Amygdala (tissue), 56 donors: ENCODE results near the gene TBXAS1.

Source experiments
- DNase-seq, 56 donors: peaks; one replicate each; lab custom pipeline; 2025; lab: John Stamatoyannopoulos, UW

The TBXAS1 gene

DNA sequence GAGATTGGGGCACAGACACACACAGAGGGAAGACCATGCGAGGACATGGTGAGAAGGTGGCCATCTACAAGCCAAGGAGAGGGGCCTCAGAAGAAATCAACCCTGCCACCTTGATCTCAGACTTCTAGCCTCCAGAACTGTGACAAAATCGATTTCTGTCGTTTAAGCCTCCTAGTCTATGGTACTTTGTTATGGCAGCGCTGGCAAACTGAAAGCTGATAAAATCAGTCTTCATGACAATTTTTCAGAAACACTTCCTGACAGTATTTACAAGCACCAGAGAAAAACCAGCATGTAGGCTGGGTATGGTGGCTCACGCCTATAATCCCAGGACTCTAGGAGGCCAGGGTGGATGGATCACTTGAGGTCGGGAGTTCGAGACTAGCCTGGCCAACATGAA, 229.5 kb downstream of the TBXAS1 start:
- DNase-seq: no peak

DNA sequence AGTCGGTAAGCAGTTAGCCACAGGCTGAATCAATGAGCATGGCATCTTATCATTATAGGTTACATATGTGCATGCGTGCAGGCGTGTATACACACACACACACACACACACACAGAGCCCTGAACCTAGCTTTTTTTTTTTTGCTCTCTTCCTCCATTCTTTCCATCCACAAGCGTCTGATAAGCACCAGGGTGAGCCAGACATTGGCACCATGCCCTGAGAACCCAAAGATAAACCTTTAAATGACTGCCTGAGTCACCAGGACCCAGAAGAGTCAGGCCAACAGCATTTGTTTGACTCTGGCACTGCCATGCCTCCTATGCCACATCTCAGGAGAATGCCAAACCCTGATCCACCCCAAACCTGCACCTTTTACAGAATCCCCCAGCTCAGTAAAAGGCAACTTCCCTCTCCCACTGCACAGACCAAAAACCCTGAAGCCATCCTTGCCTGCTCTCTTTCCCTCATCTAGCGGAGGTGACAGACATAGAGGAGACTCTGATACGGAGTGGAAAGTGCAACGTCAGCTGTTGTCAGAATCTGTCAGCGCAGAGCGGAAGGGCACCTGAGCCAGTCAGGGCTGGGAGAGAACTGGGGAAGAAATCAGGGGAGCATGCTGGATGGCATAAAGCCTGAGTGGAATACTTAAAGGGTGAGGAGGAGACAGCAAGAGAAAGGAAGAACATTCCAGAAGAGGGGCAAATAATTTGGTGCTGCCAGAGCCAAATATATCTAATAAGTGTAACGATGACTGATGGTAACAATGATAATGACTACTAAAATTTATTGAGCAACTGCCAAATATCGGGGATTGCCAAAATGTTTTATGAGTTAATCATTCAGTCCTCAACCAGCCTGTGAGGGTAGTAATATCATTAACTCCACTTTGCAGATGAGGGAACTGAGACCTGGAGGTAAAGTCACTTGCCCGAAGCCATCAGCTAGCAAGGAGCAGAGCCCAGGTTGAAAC, 230.5 kb downstream of the TBXAS1 start:
- peak in 1 of 56 donors; percentile 12 for DNase-seq

DNA sequence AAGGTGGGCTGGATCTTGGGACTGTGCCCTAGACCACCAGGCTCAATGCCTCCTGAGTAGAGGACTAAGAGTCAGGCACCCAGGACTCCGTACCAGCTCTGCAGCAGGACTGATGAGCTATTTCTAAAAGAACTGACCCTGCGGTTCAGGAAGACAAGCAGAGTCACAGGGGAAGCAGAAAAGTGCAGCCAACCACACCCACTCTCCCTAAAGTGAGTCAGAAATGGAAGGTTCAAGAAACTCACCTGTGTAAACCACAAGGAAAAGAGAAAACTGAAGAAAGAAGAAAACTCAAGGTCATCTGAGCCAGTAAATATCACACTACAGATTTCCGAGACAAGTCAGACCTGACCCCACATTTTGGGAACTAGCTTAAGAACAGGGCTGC, 231.2 kb downstream of the TBXAS1 start:
- no peak for DNase-seq

DNA sequence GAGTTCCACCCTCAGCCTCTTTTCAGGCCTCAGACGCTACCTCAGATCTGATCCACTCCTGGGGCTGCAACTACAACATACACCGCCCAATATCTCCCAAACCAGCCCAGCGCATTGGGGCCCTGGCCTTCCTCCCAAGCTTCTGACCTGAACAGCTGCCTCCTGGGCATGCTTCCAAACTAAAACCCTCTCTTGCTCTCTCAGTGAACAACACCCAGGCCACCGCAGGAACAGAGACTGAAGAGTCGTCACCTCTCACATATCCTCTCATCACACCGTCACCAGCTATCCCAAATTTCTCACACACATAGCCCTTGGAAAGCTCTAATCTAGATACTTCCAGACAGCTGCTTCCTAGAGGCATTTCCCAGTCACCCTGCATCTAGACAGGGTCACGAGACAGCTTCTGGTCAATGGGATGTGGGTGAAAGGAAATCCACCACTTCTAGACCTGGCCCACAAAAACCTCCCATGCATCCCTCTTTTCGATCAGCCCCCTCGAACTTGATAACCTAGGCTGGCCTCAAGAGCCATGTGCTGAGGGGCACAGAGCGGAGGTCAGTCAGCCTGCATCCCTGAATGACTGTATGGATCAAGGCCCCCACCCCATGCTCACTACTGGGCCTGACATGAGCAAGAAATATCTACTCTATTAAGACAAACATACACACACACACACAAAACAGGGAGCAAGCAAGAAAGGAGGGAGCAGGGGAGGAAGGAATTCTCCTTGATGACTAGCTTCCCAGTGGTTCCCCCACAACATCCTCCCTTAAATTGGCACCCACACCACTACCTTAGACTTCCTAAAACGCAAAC, 231.9 kb downstream of the TBXAS1 start:
- DNase-seq: peak in 1 of 56 donors; percentile 23

DNA sequence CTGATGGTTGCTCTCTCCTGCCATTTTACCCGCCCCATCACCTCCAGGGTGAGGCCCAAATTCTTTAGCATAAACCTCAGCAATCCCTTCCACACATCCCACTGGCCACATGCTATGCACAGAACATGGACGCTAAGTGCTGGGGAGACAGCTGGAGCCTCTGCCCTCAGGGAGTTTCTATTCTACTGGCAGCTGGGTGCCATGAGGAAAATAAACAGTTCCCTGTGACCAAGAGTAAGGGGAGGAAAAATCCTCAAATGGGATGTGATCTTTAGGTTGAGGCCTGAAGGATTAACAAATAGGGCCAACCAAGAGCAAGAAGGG, 232.5 kb downstream of the TBXAS1 start:
- no peak for DNase-seq

DNA sequence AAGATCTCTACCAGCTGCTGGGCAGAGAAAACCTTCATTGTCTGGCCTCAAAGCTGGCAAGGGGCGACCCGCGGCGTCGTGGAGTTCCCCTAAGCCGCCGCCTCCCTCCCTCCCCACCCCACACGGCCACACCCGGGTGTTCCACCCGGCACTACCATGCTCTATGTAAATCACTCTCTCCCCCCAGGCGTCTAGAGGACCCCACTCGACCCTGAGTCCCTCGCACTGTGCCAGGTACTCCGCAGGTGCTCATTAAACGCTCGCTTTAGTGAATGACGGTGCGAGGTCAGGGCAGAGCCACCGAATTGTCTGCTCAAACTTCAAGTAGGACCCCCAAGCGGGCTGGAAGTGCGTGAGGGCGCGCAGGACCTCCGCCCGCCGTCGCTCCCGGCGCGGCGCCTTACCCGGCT, 233.1 kb downstream of the TBXAS1 start:
- no peak for DNase-seq

DNA sequence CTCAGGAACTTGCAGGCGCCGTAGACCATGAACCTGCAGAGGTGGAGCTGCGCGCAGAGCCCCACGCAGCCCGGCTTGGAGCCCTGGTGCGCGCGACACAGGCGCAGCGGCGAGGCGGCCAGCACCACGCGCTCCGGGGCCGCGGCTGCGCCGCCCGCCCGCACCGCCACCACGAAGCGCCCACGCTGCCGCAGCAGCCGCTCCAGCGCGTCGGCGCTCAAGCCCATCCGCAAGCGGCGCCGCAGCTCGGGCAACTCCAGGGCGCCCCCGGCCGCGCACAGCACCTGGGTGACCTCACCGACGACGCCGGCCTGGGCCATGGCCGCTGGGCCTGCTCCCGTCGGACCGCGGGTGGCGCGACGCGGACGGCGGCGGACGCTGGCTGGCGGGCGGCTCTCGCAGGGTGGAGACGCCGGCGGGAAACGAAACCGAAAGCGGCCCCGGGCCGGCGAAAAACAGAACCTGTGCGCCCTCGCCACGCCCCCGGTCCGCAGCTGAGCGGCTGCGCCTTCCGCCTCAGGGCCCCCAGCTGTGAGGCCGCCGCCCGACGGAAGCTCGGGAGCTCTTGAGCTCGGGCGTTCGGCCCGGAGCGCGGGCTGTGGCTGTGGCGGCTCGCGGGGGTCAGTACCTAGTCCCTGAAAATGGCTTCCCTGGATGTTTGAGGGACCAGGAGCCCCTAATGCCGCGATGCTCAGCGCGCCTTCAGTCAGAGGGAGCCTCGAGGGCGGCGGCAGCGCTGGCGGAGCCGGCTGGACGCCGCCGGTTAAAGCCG, 233.7 kb downstream of the TBXAS1 start, which contains the start of gene PARP12:
TSS of gene PARP12 (minus strand) at position 424 of the 772 bp plus-strand sequence. CDS start at position 320, 104 bp downstream.
- peak in 40 of 56 donors; percentile 6 to 64 (median 34) for DNase-seq

DNA sequence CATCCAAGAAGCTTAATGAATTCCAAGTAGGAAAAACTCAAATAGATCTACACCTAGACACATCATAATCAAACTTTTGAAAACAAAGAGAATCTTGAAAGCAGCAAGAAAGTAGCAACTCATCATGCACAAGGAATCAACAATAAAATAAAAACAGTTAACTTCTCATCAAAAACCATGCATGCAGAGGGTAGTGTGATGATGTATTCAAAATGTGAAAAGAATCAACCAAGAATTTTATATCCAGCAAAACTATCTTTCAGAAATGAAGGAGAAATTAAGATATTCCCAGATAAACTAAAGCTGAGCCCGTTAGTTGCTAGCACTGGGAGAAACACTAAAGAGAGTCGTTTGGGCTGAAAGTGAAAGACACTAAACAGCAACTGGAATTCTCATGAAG, 238.0 kb downstream of the TBXAS1 start:
- no peak for DNase-seq

DNA sequence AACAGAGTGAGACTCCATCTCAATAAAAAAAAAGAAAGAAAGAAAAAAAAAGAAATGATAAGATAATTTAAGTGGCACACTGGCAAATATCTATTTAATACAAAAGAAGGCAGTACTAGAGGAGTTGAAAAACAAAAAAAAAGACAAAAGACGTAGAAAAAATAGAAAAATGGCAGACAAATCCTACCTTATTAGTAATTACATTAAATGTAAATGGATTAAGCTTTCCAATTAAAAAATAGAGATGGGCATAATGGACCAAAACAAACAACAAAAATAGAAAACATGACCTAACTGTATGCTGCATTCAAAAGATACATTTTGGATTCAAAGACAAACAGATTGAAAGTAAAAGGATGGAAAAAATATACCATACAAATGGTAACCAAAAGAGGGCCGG, 239.0 kb downstream of the TBXAS1 start:
- no peak for DNase-seq

DNA sequence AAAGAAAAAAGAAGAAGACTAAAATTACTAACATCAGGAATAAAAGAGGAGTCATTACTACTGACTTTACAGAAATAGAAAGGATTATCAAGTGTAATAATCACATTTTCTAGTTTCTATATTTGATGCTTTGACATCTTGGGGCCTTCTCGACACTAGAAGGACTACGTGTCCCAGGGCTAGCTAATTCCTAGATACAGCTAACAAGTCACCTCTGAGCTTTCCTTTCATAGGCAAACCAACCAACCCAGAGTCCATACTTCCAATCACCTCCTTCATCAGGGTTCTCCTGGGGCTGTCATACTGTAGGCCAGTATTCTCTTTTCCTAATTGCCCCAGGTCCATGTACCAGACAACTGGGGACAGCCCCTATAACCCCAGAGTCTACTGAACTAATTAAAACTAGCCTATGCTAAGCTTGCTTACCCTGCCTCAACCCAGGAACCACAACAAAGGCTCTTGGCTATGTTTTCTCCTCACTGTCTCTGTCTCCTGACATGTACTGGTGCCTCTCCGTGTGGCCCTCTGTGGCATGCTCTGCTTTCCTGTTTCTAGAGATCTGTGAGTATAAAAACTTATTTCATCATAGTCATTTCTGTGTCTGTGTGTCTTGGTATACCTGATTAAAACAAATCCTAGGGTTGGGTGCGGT, 240.4 kb downstream of the TBXAS1 start:
- DNase-seq: no peak
